Esophagus muscularis mucosa (tissue), 4 donors: ENCODE data around the gene GCNT3. TPM values are rescaled to one million over a fixed set of nuclear protein-coding genes. Genes with fewer than 3 reads are reported as not detected.

ENCODE experiments used
- DNase-seq: peaks from one replicate; pipeline ENCODE4 v3.0.0-alpha.2; 2017; ENCODE audit errors: extremely low spot score
- H3K27ac ChIP-seq, 4 donors: fragments of 200-600 bp; sonication (generic); replicated peaks in 1 of 4; 1 replicate in 3 of 4; 2 replicates in 1 of 4; pipeline ENCODE4 v1.5.1; 2016 to 2019; ENCODE audit warnings: mild to moderate bottlenecking in 1 of 4
- H3K27me3 ChIP-seq, 4 donors: fragments of 200-600 bp; sonication (generic); one replicate each; pipeline versions ENCODE4 v1.5.1 to v1.6.0; 2016 to 2019
- H3K36me3 ChIP-seq, 4 donors: fragments of 200-600 bp; sonication (generic); one replicate each; pipeline ENCODE4 v1.5.1; 2016 to 2019
- H3K4me1 ChIP-seq, 4 donors: fragments of 200-600 bp; sonication (generic); one replicate each; pipeline ENCODE4 v1.5.1; 2016 to 2019
- H3K4me3 ChIP-seq, 4 donors: fragments of 200-600 bp; sonication (generic); 1 replicate in 2 of 4; 2 replicates in 2 of 4; pipeline ENCODE4 v1.5.1; 2016 to 2019; ENCODE audit warnings: mild to moderate bottlenecking in 4 of 4, moderate library complexity in 1 of 4
- H3K9me3 ChIP-seq, 4 donors: fragments of 200-600 bp; sonication (generic); 1 replicate in 3 of 4; 2 replicates in 1 of 4; pipeline ENCODE4 v1.5.1; 2016 to 2019
- EP300 ChIP-seq: sonication (generic); formaldehyde crosslinking; IDR thresholded peaks from one replicate; pipeline ENCODE4 v1.6.1; 2017; ENCODE audit warnings: antibody characterized with exemption
- POLR2A ChIP-seq: fragments of 450-650 bp; IDR thresholded peaks from one replicate; pipeline ENCODE4 v1.6.1; 2017; ENCODE audit warnings: antibody characterized with exemption, moderate library complexity, mild to moderate bottlenecking, low read depth
- POLR2AphosphoS5 ChIP-seq, 2 donors: sonication (generic); formaldehyde crosslinking; IDR thresholded peaks; one replicate each; pipeline ENCODE4 v1.6.1; 2017; ENCODE audit warnings: antibody characterized with exemption in 2 of 2
- WGBS: methylation state at CpG from one replicate; pipeline ENCODE4 v1.1.5; 2018; 5-methylcytosine and 5-hydroxymethylcytosine counted together
- intact Hi-C: fragments of 100-400 bp; cut with DNase I; formaldehyde crosslinking; loops from one replicate; pipeline ENCODE4 v1.15.1; 2023
- total RNA-seq, 4 donors: library from RNA; depleted of rRNA; stranded (reverse); fragments of >200 nt; gene quantifications; one replicate each; pipeline versions ENCODE4 v1.1.0 to v1.2.1, GENCODE V29; 2016
- TF ChIP-seq, protein P1 (sequence below), 3 experiments: fragments of 200-600 bp in 2 of 3; fragments of 450-650 bp in 1 of 3; sonication (generic) in 2 of 3; IDR thresholded peaks; one replicate each; pipeline ENCODE4 v1.5.1; 2017 to 2019; ENCODE audit warnings: antibody characterized with exemption in 3 of 3, mild to moderate bottlenecking in 2 of 3, moderate library complexity in 1 of 3

The GCNT3 gene
- total RNA-seq, 4 donors from 2014 or later, result 0.69 to 2.9 TPM; not detected in 2

DNA sequence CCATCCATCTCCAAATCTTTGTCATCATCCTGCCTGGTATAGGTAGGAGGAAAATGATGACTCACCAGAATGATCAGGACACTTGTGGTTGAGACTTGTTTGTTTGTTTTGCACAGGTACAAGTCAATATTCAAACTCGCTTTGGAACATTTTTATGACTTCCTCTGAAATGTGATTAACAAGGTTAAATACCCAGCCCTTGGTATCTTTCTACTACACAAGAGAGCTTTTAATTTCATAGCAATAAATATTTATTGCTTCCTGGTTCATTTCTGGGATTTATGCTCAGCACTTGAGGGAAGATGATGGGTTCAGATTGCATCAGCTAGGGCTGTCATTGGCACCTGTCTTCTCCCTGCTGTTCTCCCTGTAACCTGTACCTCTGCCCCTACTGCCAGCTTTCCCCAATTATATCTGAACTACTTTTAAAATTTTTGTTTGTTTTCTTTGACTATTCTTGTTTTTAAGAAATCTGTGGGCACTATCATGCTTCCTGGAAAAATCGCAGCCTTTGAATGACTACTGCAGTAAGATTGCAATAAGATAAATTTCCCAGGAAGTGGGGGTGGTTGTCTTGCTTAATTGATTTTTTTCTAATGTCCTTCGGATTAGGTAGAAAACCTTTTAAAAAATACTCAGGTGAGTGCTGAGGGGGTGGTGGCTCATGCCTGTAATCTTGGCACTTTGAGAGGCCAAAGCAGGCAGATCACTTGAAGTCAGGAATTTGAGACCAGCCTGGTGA lies 24.3 kb upstream of the GCNT3 start:
- H3K36me3 ChIP-seq, result no peaks in the 10 kb centered on the region
- no peak overlapping the region for H3K27ac ChIP-seq
- TF ChIP-seq, protein P1, sequence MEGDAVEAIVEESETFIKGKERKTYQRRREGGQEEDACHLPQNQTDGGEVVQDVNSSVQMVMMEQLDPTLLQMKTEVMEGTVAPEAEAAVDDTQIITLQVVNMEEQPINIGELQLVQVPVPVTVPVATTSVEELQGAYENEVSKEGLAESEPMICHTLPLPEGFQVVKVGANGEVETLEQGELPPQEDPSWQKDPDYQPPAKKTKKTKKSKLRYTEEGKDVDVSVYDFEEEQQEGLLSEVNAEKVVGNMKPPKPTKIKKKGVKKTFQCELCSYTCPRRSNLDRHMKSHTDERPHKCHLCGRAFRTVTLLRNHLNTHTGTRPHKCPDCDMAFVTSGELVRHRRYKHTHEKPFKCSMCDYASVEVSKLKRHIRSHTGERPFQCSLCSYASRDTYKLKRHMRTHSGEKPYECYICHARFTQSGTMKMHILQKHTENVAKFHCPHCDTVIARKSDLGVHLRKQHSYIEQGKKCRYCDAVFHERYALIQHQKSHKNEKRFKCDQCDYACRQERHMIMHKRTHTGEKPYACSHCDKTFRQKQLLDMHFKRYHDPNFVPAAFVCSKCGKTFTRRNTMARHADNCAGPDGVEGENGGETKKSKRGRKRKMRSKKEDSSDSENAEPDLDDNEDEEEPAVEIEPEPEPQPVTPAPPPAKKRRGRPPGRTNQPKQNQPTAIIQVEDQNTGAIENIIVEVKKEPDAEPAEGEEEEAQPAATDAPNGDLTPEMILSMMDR (IDR thresholded peaks at IDR 0.05), result no peak
- no peak for TF ChIP-seq POLR2AphosphoS5 (IDR thresholded peaks at IDR 0.05)
- TF ChIP-seq POLR2A, result no peak
- TF ChIP-seq EP300, result no peak
- peaks cover 0 to 11% (median 0%) of the 10 kb centered on the region in 4 donors for H3K27me3 ChIP-seq
- no peak overlapping the region for H3K4me3 ChIP-seq
- H3K9me3 ChIP-seq, result no peaks in the 10 kb centered on the region
- no peaks in the 10 kb centered on the region for H3K4me1 ChIP-seq
- no peak for DNase-seq
- intact Hi-C loops, result no loop called here
- WGBS, result 65% methylated on average over 3 of the region's 3 CpGs

DNA sequence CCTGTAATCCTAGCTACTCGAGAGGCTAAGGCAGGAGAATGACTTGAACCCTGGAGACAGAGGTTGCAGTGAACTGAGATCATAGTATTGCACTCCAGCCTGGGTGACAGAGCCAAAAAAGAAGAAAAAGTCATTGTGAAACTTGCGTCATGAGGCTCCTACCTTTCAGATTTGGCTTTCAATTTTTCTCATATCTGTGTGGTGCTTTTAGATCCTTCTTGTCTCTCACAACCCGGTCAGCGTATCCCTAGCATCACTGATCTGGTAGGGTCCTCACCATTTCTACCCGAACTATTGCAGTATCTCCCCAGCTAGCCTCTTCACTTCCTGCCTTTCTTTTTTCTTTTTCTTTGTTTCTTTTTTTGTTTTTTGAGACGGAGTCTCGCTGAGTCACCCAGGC lies 21.6 kb upstream of the GCNT3 start:
- intact Hi-C loops, result no loop called here
- Histone ChIP-seq H3K27me3 (peaks cover 0 to 11% (median 0%) of the 10 kb centered on the region in 4 donors), H3K4me1 (no peaks in the 10 kb centered on the region), H3K36me3 (no peaks in the 10 kb centered on the region), H3K27ac (no peak overlapping the region), H3K9me3 (no peaks in the 10 kb centered on the region), H3K4me3 (no peak overlapping the region)
- no peak for DNase-seq
- WGBS, result 82% methylated on average over 7 of the region's 7 CpGs
- TF ChIP-seq, protein P1 (IDR thresholded peaks at IDR 0.05), result no peak
- TF ChIP-seq POLR2A (no peak), EP300 (no peak)

DNA sequence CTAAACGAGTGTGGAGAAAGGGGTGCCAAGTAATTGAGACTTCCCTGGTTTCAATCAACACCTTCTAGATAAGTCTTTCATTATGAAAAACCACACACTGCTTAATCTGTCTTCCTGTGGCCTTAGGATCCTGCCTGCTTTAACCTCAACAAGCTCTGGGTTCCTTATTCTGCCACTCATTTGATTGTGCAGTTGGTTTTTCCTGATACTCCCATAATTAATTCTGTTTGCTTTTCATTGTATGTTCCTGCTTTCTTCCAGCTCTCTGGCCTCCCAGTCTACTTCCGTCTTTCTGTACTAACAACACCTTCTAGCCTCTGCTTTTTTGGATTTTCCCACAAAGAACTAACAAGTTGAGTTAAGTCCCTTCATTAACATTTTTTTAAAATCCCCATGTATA lies 20.2 kb upstream of the GCNT3 start:
- no peak for TF ChIP-seq EP300
- TF ChIP-seq, protein P1 (IDR thresholded peaks at IDR 0.05), result no peak
- no peak for TF ChIP-seq POLR2AphosphoS5 (IDR thresholded peaks at IDR 0.05)
- no peak for TF ChIP-seq POLR2A
- H3K4me1 ChIP-seq, result no peaks in the 10 kb centered on the region
- H3K27ac ChIP-seq, result no peak overlapping the region
- no peaks in the 10 kb centered on the region for H3K9me3 ChIP-seq
- intact Hi-C loops, result no loop called here
- 65% methylated on average over 2 of the region's 2 CpGs for WGBS
- peaks cover 0 to 11% (median 0%) of the 10 kb centered on the region in 4 donors for H3K27me3 ChIP-seq
- no peak overlapping the region for H3K4me3 ChIP-seq
- DNase-seq, result no peak
- no peaks in the 10 kb centered on the region for H3K36me3 ChIP-seq

DNA sequence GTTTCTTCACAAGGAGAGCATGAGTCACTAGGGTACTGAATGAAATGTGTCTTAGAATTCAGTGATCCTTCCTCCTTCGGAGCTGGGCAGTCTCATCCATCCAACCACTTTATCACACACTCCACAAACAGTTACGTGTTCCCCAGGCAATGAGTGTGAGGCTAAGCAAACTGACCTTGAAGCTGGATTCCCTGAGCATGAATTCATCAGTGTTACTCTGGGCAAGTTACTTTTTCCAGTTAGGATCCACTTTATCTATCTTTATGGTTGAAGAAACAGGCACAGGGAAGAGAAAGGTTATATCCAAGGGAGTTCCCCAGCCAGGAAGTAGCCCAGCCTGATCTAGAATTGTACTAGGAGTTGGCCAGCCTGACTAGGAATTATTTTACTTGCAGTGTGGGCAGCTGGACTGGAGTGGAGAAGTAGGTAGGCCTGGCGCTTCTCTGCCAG lies 17.1 kb upstream of the GCNT3 start:
- TF ChIP-seq, protein P1 (IDR thresholded peaks at IDR 0.05), result no peak
- no peak for TF ChIP-seq POLR2AphosphoS5 (IDR thresholded peaks at IDR 0.05)
- TF ChIP-seq EP300, result no peak
- TF ChIP-seq POLR2A, result no peak
- WGBS, result 61% methylated on average over 3 of the region's 3 CpGs
- H3K4me3 ChIP-seq, result no peak overlapping the region
- DNase-seq, result no peak
- intact Hi-C loops, result no loop called here
- H3K27me3 ChIP-seq, result peaks cover 0 to 10% (median 0%) of the 10 kb centered on the region in 4 donors
- H3K9me3 ChIP-seq, result no peaks in the 10 kb centered on the region
- no peak overlapping the region for H3K27ac ChIP-seq
- no peaks in the 10 kb centered on the region for H3K36me3 ChIP-seq
- H3K4me1 ChIP-seq, result no peaks in the 10 kb centered on the region
